Liver (tissue), 3 donors: ENCODE measurements around the gene MAG.

ENCODE experiments used
- GABPA ChIP-seq, 2 donors: IDR thresholded peaks in 1 of 2; conservative IDR thresholded peaks in 1 of 2; 2 replicates each; pipeline ENCODE4 v1.6.1; 2016; ENCODE audit warnings: antibody characterized with exemption in 2 of 2, mild to moderate bottlenecking in 1 of 2, moderate library complexity in 1 of 2
- JUND ChIP-seq, 2 donors: IDR thresholded peaks; 2 replicates each; pipeline ENCODE4 v1.6.1; 2016; ENCODE audit warnings: antibody characterized with exemption in 2 of 2
- RAD21 ChIP-seq, 2 donors: IDR thresholded peaks; 2 replicates each; pipeline ENCODE4 v1.6.1; 2016; ENCODE audit warnings: antibody characterized with exemption in 2 of 2, mild to moderate bottlenecking in 2 of 2
- SP1 ChIP-seq: IDR thresholded peaks from 2 replicates; pipeline ENCODE4 v1.6.1; 2018; ENCODE audit warnings: antibody characterized with exemption, mild to moderate bottlenecking
- TAF1 ChIP-seq: conservative IDR thresholded peaks from 2 replicates; pipeline ENCODE4 v1.6.1; 2016; ENCODE audit warnings: antibody characterized with exemption, mild to moderate bottlenecking
- YY1 ChIP-seq: IDR thresholded peaks from 2 replicates; pipeline ENCODE4 v1.6.1; 2016; ENCODE audit warnings: antibody characterized with exemption, mild to moderate bottlenecking
- TF ChIP-seq, protein P1 (sequence below): fragments of 150-350 bp; IDR thresholded peaks from 2 replicates; pipeline ENCODE4 v1.5.1; 2017; ENCODE audit warnings: improper control_type of control experiment, low read depth, low read length; ENCODE audit not compliant: missing input control
- TF ChIP-seq, protein P2 (sequence below): IDR thresholded peaks from 2 replicates; pipeline ENCODE4 v1.6.1; 2016; ENCODE audit warnings: antibody characterized with exemption
- TF ChIP-seq, protein P3 (sequence below): IDR thresholded peaks from 2 replicates; pipeline ENCODE4 v1.6.1; 2016; ENCODE audit warnings: antibody characterized with exemption, mild to moderate bottlenecking
- TF ChIP-seq, protein P4 (sequence below): IDR thresholded peaks from 2 replicates; pipeline ENCODE4 v1.6.1; 2016; ENCODE audit warnings: antibody characterized with exemption
- TF ChIP-seq, protein P5 (sequence below): IDR thresholded peaks from 2 replicates; pipeline ENCODE4 v1.6.1; 2016; ENCODE audit warnings: antibody characterized with exemption
- donor health status: healthy.
- donor health status: healthy.

DNA sequence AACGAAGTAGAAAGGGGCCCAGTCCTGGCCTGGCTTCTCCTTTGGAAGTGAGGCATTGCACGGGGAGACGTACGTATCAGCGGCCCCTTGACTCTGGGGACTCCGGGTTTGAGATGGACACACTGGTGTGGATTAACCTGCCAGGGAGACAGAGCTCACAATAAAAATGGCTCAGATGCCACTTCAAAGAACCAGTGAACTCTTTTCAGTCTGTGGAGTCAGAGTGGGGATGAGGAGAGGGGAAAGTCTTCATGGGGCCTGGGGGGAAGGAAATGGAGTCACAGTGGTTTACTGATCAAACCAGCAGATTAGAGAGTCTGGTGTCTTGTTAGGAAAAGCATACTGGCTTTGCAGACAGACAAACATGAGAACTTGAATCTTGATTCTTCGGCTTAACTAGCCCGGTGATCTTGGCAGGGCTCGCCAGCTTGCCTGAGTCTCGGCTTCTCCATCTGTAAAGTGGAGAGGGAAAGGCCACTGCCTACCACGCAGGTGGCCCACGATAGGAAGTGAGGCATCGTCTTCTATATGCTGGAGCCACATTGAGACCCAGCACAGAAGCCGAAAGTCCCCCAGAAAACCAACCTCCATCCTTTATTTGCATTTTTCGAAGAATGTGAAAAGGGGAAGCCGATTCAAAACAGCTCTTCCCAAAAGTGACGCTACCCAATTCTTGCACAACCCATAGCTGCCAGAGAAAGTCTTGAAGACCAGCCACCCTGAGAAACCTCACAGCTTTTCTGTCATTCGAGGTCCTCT is 55.4 kb downstream of the MAG start, which contains the start of gene FFAR1:
- TF ChIP-seq, protein P1, sequence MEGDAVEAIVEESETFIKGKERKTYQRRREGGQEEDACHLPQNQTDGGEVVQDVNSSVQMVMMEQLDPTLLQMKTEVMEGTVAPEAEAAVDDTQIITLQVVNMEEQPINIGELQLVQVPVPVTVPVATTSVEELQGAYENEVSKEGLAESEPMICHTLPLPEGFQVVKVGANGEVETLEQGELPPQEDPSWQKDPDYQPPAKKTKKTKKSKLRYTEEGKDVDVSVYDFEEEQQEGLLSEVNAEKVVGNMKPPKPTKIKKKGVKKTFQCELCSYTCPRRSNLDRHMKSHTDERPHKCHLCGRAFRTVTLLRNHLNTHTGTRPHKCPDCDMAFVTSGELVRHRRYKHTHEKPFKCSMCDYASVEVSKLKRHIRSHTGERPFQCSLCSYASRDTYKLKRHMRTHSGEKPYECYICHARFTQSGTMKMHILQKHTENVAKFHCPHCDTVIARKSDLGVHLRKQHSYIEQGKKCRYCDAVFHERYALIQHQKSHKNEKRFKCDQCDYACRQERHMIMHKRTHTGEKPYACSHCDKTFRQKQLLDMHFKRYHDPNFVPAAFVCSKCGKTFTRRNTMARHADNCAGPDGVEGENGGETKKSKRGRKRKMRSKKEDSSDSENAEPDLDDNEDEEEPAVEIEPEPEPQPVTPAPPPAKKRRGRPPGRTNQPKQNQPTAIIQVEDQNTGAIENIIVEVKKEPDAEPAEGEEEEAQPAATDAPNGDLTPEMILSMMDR: no peak
- TF ChIP-seq SP1 (no peak), YY1 (no peak), RAD21 (IDR thresholded peaks at IDR 0.05) (no peak), TAF1 (no peak), GABPA (IDR thresholded peaks at IDR 0.05 in 1 of 2, conservative IDR thresholded peaks at IDR 0.05 in 1 of 2) (no peak), JUND (IDR thresholded peaks at IDR 0.05) (no peak)
- TF ChIP-seq, protein P2, sequence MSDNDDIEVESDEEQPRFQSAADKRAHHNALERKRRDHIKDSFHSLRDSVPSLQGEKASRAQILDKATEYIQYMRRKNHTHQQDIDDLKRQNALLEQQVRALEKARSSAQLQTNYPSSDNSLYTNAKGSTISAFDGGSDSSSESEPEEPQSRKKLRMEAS: no peak
- TF ChIP-seq, protein P3, sequence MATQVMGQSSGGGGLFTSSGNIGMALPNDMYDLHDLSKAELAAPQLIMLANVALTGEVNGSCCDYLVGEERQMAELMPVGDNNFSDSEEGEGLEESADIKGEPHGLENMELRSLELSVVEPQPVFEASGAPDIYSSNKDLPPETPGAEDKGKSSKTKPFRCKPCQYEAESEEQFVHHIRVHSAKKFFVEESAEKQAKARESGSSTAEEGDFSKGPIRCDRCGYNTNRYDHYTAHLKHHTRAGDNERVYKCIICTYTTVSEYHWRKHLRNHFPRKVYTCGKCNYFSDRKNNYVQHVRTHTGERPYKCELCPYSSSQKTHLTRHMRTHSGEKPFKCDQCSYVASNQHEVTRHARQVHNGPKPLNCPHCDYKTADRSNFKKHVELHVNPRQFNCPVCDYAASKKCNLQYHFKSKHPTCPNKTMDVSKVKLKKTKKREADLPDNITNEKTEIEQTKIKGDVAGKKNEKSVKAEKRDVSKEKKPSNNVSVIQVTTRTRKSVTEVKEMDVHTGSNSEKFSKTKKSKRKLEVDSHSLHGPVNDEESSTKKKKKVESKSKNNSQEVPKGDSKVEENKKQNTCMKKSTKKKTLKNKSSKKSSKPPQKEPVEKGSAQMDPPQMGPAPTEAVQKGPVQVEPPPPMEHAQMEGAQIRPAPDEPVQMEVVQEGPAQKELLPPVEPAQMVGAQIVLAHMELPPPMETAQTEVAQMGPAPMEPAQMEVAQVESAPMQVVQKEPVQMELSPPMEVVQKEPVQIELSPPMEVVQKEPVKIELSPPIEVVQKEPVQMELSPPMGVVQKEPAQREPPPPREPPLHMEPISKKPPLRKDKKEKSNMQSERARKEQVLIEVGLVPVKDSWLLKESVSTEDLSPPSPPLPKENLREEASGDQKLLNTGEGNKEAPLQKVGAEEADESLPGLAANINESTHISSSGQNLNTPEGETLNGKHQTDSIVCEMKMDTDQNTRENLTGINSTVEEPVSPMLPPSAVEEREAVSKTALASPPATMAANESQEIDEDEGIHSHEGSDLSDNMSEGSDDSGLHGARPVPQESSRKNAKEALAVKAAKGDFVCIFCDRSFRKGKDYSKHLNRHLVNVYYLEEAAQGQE: no peak
- TF ChIP-seq, protein P4, sequence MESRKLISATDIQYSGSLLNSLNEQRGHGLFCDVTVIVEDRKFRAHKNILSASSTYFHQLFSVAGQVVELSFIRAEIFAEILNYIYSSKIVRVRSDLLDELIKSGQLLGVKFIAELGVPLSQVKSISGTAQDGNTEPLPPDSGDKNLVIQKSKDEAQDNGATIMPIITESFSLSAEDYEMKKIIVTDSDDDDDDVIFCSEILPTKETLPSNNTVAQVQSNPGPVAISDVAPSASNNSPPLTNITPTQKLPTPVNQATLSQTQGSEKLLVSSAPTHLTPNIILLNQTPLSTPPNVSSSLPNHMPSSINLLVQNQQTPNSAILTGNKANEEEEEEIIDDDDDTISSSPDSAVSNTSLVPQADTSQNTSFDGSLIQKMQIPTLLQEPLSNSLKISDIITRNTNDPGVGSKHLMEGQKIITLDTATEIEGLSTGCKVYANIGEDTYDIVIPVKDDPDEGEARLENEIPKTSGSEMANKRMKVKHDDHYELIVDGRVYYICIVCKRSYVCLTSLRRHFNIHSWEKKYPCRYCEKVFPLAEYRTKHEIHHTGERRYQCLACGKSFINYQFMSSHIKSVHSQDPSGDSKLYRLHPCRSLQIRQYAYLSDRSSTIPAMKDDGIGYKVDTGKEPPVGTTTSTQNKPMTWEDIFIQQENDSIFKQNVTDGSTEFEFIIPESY: no peak
- TF ChIP-seq, protein P5, sequence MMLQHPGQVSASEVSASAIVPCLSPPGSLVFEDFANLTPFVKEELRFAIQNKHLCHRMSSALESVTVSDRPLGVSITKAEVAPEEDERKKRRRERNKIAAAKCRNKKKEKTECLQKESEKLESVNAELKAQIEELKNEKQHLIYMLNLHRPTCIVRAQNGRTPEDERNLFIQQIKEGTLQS: no peak
